Brain pericyte (primary cell): ENCODE data around the gene PRPSAP1.

ENCODE experiments used
- DNase-seq: peaks from one replicate; pipeline ENCODE4 v3.0.0-alpha.2; 2012; ENCODE audit warnings: low read depth, low spot score

The PRPSAP1 gene, protein sequence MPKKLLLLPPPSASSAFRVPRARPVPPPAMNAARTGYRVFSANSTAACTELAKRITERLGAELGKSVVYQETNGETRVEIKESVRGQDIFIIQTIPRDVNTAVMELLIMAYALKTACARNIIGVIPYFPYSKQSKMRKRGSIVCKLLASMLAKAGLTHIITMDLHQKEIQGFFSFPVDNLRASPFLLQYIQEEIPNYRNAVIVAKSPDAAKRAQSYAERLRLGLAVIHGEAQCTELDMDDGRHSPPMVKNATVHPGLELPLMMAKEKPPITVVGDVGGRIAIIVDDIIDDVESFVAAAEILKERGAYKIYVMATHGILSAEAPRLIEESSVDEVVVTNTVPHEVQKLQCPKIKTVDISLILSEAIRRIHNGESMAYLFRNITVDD

DNA sequence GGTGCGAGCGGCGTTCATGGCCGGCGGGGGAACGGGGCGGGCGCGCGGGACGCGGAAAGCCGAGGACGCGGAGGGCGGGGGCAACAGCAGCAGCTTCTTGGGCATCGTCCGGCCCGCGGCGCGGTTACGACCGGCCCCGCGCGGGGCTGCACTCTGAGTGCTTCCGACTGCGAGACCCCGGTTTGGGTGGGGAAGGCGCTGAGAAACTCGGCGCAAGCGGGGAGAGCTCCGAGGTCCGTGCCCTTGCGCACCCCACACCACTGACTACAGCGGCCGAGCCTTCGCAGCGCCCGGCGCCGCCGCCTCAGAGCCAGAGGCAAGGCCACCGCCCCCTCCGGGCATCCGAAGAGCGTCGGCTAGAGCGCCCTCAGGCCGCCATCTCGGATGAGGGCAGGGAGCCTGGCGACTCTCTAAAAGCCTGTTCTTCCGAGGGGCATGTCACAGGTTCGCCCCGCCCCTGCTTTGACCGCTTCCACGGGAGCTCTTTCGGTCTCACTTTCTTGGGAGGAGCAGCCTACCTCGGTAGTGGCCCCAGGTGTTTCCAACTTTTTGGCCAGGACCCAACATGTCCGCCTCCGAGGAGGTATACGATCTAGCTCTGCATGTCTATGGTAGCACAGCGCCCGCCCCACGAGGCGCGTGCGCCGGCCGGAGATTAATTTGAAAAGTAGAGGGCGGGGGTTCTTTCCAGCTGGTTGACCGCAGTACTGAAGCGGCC, at the start of gene PRPSAP1:
Gene PRPSAP1, minus strand, starts transcription at position 318 of the 718 bp plus-strand sequence. Its CDS starts 213 bp downstream, at position 105.
- peak; percentile 81 for DNase-seq

DNA sequence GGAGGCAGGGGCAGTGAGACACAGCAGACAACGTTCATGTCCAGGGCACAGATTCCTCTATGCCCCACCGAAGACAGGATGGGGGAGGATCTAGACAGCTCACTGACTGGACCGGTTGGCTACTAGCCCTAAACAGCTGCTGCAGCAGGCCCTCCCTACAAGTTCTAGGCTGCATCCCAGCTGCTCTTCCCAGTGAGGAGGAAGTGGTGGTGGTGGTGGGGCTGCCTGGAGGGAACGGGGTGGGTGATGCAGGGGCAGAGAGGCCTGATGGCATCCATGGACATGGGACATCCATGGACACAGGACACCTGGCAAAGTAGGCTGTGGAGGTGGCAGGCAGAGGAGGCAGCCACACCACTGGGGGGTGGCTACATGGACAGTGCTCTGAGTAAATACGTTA, 49.0 kb upstream of the PRPSAP1 start:
- no peak for DNase-seq

DNA sequence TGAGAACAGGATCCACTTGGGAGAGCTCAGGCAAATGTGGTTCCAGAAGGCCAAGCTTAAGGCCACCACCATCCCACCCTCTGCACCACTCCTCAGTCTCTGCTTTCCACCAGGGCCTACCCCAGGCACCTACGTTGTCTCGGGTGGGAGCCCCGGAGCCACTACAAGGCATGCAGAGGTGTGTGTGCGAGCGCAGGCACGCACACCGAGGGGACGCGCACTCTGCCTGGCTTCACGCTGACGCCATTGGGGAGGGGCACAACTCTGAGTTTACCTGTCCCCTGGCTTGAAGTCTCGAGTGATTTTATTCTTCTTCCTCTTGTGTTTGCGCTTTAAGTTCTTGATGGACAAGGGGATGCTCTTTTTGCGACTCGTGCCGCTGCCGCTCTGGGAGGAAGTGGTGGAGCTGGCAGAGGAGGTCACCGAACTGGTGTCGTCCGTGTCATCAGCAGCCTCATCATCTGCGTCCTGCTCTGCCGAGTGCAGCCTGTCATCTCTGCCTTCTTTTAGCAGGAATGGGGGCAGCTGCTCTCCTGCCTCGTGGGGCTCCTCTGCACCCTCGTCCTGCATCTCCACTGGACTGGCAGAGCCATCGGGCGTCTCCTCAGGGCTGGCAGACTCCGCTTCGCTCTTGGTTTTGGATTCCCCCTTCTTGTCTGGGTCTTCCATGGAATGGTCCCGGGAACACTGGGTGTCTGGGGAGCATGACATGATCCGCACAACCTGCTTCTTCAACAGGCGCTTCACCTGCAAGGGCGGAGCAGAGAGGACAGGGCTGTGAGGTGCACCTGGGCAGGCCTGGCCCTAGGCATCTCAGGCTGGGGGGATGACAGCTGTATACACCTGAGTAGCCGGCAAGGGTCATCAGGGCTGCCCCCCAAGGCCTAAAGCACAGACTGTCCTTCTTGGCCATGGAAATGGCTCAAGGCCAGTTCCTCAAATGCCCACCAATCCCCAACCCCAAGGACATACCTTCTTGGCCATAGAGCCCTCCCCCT, 45.8 kb upstream of the PRPSAP1 start:
- no peak for DNase-seq

DNA sequence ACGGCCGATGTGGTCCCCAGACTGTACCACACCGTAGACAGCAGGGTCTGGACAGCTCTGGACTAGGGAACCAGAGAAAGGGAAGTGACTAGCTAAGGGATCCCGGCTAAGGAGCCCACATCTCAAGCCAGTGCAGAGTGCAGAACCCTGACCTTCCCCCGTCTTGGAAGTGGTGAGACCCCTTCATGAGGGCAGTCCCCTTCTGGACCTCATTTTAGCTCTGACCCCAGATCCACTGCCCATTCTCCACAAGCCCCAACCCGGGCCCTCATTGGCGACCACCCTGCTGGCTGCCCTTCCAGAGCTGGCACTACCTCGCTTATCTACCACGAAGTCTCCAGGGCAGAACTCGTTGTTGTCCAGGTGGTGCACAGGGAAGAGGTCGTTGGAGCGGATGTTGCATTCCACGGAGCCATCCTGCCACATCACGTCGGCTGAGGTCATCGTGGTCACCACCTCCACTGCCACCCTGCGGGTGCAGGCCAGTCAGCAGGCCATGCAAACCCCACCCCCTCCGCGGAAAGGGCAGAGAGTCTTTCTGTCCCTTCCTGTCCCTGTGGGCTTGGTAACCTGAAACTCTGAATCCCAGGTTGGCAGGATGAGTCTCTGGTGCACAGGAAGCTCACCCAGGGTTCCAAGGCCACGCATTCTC, 44.9 kb upstream of the PRPSAP1 start:
- DNase-seq = no peak

DNA sequence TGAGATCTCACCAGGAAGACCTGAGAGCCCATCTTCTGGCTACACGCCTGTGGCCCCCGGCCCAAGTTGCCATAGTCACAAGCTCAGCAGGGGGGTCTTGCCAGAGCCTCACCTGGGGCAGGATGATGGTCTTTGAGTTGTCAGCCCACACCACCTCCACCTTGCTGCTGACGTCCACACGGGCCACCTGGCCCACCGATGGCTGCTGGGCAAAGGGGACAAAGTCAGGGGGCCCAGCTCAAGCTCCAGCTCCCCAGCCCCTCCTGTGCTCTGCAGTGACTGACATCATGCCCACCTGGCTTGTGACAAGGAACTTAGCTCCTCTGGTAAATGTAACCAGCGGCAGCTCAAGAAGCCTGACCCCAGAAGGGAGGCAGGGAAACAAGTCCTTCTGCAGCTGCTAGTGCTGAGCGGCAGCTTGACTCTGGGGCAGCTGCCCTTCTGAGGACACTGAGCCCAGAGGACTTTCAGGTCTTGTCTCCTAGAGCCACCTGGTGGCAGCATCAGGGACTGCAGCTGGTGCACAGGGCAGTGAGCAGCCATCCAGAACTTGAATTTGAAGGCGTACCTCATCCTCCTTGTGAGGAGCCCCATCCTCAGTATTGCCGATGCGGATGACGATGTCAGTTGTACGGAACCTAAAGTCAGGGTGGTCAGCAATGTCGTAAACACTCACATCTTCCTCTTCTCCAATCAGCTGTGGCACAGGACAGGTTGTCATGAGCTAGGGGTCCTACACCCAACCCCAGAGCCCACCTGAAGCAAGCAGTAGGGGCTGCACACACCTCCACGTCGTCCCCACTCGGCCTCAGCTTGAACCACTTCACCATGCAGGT, 44.2 kb upstream of the PRPSAP1 start:
- peak; percentile 65 for DNase-seq

DNA sequence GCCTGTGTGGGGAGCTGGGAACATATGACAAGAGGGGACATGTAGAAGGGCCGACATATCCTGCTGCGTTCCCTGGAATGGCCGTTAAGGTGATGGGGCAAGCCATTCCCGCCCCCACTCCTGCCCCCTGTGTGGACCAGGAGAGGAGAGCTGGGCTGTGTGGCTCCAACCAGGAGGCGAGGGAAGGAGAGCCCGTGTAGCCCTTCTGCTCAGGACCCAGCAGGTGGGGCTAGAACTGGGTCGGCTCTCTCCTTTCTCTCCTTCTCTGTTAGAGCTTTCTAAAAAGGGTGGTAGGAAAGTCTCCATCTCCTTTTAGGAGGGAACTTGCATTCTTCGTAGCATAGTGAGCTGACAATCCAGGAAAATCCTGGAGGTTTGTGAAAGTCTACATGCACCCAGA, 43.5 kb upstream of the PRPSAP1 start:
- DNase-seq = no peak

DNA sequence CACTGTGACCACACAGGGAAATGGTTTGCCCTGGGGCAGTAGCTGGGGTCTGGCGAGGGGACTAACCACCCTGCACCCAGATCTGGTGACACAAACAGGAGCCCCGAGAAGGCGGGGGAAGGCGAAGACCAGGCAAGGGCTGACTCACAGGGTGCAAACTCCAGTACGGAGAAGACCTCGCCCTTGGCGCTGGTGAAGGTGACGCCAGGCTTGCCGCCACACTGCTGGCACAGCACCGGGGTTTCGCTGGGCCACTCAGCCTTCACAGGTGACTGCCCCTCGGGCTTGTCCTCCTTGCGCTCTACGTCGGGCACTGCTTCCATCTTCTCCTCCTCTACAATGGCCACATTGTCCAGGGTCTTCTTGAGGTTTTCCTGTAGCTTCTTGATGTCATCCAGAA, 42.3 kb upstream of the PRPSAP1 start:
- no peak for DNase-seq

DNA sequence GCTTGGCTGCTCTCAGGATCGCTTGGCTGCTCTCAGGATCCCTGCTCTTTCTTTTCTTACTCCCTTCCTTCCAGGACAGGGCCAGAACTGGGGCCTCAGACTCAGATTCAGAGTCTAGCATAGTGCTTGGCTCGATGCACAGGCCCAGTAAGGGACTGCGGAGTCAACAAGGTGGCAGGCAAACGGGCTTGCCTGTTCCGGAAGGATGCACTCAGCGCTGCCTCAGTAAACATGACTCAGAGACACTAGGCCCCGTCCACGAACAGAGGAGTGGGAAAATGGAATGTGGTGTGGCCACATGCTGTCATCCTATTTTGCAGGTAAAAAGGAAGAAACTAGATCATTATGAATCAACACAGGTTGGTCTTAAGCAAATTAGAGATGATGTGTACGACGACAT, 40.5 kb upstream of the PRPSAP1 start:
- DNase-seq = no peak

DNA sequence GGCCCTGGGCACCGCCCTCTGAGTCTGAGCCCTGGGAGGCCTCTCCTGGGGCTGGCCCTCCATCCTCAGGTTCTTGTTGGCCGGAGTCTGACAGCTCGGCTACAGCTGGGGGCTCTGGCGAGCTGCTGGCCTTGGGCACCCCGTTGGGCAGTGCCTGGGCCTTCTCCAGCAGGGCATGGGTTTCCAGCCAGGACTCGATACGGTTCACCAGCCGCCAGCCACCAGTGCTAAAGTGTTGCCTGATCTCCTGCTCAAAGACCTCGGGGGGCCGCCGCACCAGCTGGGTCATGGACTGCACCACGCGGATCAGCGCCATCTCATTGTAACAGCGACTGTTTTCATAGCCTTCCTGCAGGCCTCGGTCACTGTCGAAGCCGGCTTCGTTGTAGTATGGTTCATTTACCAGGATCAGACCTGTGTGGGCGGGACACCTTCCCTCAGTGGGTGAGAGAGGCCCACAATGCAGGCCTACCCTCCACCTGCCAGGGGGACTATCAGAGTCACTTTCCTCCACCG, 37.5 kb upstream of the PRPSAP1 start:
- DNase-seq = no peak

DNA sequence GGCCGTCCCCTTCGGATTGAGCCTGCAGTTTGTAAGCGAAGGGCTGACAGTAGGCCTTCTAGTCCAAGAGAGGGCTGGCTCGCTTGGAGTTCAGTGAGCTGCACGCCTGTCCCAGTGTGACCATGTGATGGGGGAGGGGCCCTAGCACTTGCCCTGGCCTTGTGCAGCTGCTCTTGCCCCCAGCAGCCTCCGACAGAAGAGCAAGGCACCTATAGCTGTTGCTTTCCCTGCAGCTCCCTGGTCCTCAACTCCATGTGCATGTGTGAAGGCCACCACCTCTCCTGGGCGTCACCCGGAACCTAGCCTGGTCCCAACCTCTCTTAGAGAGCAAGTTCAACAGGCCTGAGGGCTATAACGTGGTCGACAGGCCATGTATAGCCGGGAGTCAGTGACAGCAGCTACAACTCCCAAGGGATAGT, 36.3 kb upstream of the PRPSAP1 start:
- DNase-seq = no peak

DNA sequence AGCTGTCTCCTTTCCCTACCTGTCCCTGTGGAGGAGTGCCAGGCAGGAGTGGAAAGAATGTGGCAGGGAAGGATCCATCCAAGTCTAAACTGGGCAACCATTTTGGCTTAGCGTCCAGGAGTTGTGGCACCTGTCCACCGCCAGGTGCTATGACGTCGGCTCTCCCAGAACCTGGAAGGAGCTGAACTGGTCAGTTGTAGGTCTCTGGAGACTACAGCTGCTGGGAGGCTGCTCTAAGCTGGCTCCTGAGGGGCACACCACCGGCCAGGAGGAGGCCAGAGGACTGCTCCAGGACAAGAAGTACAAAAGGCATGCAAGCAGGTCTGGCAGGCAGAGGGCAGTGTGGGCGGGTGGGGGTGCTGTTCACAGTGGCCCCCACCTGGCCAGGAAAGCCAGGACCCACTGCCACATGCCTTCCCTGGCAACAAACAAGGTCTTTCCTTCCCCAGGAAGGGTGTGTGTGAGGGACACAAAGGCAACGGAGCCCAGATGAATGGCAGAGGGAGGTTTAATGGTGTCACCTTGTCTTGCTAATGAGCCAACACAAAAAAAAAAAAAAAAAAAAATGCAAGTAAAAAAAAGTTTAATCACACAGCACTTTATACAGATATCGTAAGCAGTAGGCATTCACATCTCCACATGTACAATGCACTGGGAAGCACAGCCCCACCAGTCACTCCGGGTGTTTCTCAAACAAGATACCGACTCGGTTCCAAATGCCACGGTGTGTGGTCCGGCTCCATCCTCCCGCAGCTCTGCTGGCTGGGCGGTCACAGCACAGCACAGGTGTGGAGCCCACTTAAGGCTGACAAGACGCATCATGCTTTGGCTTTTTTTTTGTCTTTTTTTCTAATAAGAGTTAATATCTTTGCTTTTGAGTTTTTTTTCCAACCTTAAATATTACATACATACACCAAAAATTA, 35.5 kb upstream of the PRPSAP1 start:
- no peak for DNase-seq

DNA sequence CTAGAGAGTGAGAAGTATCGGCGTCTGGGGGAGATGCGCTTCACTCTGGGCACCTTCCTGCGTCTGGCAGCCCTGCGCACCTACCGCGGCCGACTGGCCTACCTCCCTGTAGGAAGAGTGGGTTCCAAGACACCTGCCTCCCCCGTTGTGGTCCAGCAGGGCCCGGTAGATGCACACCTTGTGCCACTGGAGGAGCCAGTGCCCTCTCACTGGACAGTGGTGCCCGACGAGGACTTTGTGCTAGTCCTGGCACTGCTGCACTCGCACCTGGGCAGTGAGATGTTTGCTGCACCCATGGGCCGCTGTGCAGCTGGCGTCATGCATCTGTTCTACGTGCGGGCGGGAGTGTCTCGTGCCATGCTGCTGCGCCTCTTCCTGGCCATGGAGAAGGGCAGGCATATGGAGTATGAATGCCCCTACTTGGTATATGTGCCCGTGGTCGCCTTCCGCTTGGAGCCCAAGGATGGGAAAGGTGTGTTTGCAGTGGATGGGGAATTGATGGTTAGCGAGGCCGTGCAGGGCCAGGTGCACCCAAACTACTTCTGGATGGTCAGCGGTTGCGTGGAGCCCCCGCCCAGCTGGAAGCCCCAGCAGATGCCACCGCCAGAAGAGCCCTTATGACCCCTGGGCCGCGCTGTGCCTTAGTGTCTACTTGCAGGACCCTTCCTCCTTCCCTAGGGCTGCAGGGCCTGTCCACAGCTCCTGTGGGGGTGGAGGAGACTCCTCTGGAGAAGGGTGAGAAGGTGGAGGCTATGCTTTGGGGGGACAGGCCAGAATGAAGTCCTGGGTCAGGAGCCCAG, 33.5 kb upstream of the PRPSAP1 start:
- DNase-seq = no peak

DNA sequence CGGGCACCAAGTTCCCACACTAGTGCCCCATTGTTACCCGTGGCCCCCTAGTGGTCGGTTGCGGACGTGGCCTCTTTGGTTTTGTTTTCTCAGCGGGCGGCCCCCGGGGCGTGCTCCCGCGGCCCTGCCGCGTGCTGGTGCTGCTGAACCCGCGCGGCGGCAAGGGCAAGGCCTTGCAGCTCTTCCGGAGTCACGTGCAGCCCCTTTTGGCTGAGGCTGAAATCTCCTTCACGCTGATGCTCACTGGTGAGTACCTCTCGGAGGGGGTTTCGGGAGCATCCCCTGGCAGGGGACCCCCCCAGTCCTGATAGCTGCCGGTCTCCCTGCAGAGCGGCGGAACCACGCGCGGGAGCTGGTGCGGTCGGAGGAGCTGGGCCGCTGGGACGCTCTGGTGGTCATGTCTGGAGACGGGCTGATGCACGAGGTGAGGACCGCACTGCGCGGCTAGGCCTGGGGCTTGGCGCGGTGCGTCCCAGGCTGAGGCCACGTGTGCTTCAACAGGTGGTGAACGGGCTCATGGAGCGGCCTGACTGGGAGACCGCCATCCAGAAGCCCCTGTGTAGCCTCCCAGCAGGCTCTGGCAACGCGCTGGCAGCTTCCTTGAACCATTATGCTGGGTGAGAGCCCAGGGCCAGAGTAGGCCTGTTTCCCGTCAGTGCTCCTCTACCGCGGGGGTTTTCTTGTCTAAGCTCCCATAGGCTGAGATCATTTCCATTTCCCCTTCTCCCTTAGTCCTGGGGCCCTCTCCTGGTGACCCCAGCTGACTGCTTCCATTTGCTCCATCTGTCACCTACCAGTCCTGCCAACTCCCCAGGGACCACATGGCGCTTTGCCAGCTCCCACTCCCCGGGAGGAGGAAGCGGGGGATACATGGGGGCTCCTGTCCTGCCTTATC, 32.4 kb upstream of the PRPSAP1 start:
- peak; percentile 79 for DNase-seq

DNA sequence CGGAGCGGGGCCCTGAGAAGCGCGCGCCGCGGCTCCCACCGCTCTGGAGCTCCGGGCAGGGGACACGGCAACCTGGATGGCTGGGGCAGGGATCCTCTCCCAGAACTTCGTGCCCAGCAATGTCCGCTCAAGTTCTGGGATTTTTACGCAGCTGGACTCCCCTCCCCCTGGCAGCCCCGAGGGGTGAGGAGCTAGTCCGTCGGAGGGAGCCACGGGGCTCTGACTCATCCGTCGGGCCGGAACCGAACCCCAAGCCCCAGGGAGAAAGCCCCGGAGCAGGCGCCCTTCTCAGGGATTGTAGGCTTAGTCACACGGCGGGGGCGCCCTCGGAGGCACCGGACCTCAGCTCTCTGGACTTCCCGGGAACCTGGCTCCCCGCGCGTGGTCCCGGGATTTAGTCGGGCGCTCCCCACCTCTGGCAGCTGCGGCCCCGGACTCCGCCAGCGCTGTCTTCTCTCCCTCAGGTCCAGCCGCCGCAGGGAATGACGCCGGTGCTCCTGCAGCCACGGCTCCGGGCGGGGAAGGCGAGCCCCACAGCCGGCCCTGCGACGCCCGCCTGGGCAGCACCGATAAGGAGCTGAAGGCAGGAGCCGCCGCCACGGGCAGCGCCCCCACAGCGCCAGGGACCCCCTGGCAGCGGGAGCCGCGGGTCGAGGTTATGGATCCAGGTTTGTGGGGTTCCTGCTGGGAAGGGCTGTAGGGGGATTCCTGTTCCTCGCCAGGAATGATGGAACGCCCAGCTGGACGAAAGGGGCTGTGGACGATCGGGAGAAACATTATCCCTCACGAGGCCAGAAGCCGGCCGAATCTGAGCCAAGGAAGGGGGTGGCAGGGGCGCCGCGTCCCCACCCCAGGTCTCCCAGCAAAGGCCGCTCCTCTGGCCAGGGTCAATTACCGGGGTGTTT, 31.5 kb upstream of the PRPSAP1 start:
- DNase-seq = no peak

DNA sequence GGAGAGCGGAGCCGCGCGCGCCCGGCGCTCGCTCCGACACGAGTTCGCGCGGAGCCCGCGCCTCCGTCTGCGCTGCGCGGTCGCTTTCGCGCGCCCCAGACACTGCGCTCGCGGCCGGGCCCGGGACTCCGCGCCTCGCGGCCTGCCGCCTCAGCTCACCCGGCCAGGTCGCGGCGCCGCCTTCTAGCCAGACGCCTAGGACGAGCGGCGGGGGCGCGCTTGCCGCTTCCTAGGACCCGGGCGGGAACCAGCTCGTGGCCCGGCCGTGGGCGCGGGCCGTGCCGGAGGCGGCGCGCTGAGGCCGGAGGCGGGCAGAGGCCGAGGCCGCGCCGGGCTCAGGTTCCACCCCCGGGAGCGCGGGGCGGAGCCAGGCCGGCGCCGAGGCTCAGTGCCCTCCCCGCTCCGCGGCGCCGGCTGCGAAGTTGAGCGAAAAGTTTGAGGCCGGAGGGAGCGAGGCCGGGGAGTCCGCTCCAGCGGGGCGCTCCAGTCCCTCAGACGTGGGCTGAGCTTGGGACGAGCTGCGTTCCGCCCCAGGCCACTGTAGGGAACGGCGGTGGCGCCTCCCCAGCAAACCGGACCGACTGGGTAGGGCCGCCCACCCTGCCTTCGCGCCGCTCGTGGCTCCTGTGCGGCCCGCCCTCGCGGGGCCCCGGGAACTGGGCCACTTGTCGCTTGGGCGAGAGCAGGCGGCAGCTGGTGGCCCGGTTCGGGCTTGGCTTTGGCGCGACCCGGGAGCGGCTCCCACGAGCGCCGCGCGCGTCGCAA, 30.7 kb upstream of the PRPSAP1 start, which contains the start of gene SPHK1:
Gene SPHK1, plus strand, starts transcription at position 388 of the 765 bp plus-strand sequence. CDS start 1,036 bp downstream, outside the sequence.
- no peak for DNase-seq
